ENCODE data around the gene THBS1. TPM values are rescaled to one million over a fixed set of nuclear protein-coding genes. Genes with fewer than 3 reads are reported as not detected.

THBS1 gene
- total RNA-seq, 1 experiment from 2014 or later, result not detected

DNA sequence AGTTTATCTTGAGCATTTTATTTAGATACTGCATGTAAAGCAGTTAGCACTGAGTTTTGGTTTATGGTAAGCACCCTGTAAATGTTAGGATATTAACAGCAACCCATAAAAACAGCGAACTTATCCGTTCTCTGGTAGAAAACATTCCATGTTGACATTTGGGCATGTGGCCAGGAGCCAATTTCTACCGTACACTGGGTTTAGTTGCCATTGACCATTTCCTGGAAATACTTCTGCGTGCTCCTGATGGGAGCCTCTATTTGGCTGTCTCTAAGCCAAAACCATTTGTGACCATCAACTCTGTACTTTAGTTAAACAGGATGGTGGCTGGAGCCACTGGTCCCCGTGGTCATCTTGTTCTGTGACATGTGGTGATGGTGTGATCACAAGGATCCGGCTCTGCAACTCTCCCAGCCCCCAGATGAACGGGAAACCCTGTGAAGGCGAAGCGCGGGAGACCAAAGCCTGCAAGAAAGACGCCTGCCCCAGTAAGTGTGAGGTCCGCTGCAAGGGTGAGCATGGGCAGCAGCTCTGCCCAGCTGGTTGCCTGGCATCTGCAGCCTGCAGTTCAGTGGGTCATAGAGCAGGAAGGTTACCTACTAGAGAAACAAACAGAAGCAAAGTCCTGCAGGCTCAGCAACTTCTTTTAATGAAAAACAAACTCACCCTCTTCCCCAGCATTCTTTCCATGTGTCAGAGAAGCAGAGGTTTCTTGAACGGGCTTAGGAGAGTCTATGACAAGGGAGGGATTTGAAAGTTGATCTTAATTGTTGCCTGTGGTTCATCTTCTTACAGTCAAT, 7.1 kb downstream of the THBS1 start:
- no peak overlapping the region for H2AFZ ChIP-seq (ENCODE audit: low read length)
- H3K27me3 ChIP-seq (ENCODE audit: low read length), result 0 out of 2 replicates have a peak, but pooled peaks cover 2% of the 10 kb centered on the region
- no peak overlapping the region for H3K4me2 ChIP-seq (ENCODE audit: low read depth, low read length, poor library complexity, severe bottlenecking)
- H3K79me2 ChIP-seq (ENCODE audit: low read length), result no peaks in the 10 kb centered on the region
- no peak overlapping the region for H3K27ac ChIP-seq (ENCODE audit: low read length)
- H3K4me1 ChIP-seq (ENCODE audit: low read length), result no peaks in the 10 kb centered on the region
- no peak overlapping the region for H3K4me3 ChIP-seq (ENCODE audit: low read length)
- no peaks in the 10 kb centered on the region for H4K20me1 ChIP-seq (ENCODE audit: insufficient read depth, low read depth, low read length)
- H3K9me3 ChIP-seq (ENCODE audit: low read length), result no peaks in the 10 kb centered on the region
- DNase-seq, result no peak
- no peaks in the 10 kb centered on the region for H3K36me3 ChIP-seq (ENCODE audit: insufficient read depth, low read length)
- H3K9me2 ChIP-seq (replicated peaks; ENCODE audit: insufficient read depth, low read length), result no peaks in the 10 kb centered on the region
- H3K9ac ChIP-seq (ENCODE audit: low read length), result no peak overlapping the region

DNA sequence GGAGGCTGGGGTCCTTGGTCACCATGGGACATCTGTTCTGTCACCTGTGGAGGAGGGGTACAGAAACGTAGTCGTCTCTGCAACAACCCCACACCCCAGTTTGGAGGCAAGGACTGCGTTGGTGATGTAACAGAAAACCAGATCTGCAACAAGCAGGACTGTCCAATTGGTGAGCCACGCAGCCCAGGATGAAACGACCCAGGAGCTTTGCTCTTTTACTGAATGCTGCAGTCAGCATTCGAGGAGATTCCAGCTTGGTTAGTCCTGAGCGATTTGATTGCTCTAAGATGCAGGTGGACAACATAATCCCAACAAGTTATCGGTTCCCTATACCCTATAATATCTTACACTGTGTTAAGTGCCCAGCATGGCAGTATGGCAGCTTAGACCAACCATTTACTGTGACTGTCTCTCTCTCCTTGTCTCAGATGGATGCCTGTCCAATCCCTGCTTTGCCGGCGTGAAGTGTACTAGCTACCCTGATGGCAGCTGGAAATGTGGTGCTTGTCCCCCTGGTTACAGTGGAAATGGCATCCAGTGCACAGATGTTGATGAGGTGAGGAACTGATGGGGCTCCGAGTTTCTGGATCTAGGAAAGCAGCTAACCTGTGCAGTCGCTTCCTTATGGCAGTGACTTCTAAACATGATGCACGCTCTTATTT, 7.8 kb downstream of the THBS1 start:
- no peaks in the 10 kb centered on the region for H3K79me2 ChIP-seq (ENCODE audit: low read length)
- H4K20me1 ChIP-seq (ENCODE audit: insufficient read depth, low read depth, low read length), result no peaks in the 10 kb centered on the region
- H3K4me2 ChIP-seq (ENCODE audit: low read depth, low read length, poor library complexity, severe bottlenecking), result no peak overlapping the region
- 0 out of 2 replicates have a peak, but pooled peaks cover 2% of the 10 kb centered on the region for H3K27me3 ChIP-seq (ENCODE audit: low read length)
- H2AFZ ChIP-seq (ENCODE audit: low read length), result no peak overlapping the region
- DNase-seq, result no peak
- no peak overlapping the region for H3K4me3 ChIP-seq (ENCODE audit: low read length)
- H3K9ac ChIP-seq (ENCODE audit: low read length), result no peak overlapping the region
- no peak overlapping the region for H3K27ac ChIP-seq (ENCODE audit: low read length)
- no peaks in the 10 kb centered on the region for H3K36me3 ChIP-seq (ENCODE audit: insufficient read depth, low read length)
- no peaks in the 10 kb centered on the region for H3K9me3 ChIP-seq (ENCODE audit: low read length)
- H3K4me1 ChIP-seq (ENCODE audit: low read length), result no peaks in the 10 kb centered on the region
- H3K9me2 ChIP-seq (replicated peaks; ENCODE audit: insufficient read depth, low read length), result no peaks in the 10 kb centered on the region

DNA sequence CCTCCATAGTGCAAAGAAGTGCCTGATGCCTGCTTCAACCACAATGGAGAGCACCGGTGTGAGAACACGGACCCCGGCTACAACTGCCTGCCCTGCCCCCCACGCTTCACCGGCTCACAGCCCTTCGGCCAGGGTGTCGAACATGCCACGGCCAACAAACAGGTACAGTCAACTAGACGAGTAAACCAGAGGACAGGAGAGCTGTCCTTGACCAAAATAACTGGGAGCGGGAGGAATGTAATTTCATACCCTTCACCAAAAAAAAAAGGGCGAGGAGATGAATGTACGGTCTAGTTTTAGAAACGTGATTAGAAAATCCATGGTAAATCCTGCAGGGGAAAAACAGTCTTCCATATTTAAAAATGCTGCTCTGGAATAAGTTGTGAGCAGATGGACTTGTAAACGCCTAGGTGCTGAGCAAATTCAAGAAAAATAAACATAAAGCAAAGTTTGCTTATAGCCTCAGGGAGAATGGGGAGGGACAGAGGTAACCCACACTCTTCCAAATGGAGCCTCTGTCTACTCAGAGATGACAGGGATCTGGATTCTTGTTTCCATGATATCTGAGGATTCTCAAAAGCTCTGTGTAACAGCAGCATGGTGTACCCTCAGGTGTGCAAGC, 8.4 kb downstream of the THBS1 start:
- Histone ChIP-seq H3K36me3 (ENCODE audit: insufficient read depth, low read length) (no peaks in the 10 kb centered on the region), H2AFZ (ENCODE audit: low read length) (no peak overlapping the region), H3K9ac (ENCODE audit: low read length) (no peak overlapping the region), H3K4me3 (ENCODE audit: low read length) (no peak overlapping the region), H3K4me1 (ENCODE audit: low read length) (no peaks in the 10 kb centered on the region), H3K4me2 (ENCODE audit: low read depth, low read length, poor library complexity, severe bottlenecking) (no peak overlapping the region), H3K9me3 (ENCODE audit: low read length) (no peaks in the 10 kb centered on the region), H3K27me3 (ENCODE audit: low read length) (0 out of 2 replicates have a peak, but pooled peaks cover 2% of the 10 kb centered on the region), H4K20me1 (ENCODE audit: insufficient read depth, low read depth, low read length) (no peaks in the 10 kb centered on the region), H3K79me2 (ENCODE audit: low read length) (no peaks in the 10 kb centered on the region), H3K27ac (ENCODE audit: low read length) (no peak overlapping the region), H3K9me2 (replicated peaks; ENCODE audit: insufficient read depth, low read length) (no peaks in the 10 kb centered on the region)
- no peak for DNase-seq

DNA sequence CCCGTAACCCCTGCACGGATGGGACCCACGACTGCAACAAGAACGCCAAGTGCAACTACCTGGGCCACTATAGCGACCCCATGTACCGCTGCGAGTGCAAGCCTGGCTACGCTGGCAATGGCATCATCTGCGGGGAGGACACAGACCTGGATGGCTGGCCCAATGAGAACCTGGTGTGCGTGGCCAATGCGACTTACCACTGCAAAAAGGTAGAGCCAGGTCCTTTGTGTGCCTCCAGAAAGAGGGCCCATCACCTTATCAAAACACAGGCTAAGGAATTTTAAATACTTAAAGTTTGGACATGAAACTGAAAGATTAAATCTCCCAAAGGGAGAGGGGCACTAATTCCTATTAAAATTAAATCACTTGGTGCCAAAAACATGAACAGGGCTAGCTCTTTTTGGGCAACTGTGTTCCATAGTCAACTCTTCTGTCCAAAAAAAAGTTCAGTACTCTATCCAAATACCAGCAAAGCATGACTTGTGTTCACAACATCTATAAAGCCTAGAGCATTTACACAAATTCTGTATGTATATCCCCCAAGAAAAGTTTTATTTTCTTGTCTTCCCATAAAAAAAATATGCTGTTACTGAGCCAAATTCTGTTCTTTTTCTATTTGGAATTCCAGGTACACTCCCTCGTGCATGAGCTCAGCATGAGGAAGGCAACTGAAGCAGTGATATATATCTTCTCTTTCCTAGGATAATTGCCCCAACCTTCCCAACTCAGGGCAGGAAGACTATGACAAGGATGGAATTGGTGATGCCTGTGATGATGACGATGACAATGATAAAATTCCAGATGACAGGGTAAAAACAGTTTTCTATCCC, 9.2 kb downstream of the THBS1 start:
- Histone ChIP-seq H3K9me2 (replicated peaks; ENCODE audit: insufficient read depth, low read length) (no peaks in the 10 kb centered on the region), H3K27ac (ENCODE audit: low read length) (no peak overlapping the region), H4K20me1 (ENCODE audit: insufficient read depth, low read depth, low read length) (no peaks in the 10 kb centered on the region), H3K9me3 (ENCODE audit: low read length) (no peaks in the 10 kb centered on the region), H3K4me2 (ENCODE audit: low read depth, low read length, poor library complexity, severe bottlenecking) (no peak overlapping the region), H3K36me3 (ENCODE audit: insufficient read depth, low read length) (no peaks in the 10 kb centered on the region), H3K4me1 (ENCODE audit: low read length) (no peaks in the 10 kb centered on the region), H2AFZ (ENCODE audit: low read length) (no peak overlapping the region), H3K27me3 (ENCODE audit: low read length) (0 out of 2 replicates have a peak, but pooled peaks cover 2% of the 10 kb centered on the region), H3K4me3 (ENCODE audit: low read length) (no peak overlapping the region), H3K9ac (ENCODE audit: low read length) (no peak overlapping the region), H3K79me2 (ENCODE audit: low read length) (no peaks in the 10 kb centered on the region)
- DNase-seq, result no peak

DNA sequence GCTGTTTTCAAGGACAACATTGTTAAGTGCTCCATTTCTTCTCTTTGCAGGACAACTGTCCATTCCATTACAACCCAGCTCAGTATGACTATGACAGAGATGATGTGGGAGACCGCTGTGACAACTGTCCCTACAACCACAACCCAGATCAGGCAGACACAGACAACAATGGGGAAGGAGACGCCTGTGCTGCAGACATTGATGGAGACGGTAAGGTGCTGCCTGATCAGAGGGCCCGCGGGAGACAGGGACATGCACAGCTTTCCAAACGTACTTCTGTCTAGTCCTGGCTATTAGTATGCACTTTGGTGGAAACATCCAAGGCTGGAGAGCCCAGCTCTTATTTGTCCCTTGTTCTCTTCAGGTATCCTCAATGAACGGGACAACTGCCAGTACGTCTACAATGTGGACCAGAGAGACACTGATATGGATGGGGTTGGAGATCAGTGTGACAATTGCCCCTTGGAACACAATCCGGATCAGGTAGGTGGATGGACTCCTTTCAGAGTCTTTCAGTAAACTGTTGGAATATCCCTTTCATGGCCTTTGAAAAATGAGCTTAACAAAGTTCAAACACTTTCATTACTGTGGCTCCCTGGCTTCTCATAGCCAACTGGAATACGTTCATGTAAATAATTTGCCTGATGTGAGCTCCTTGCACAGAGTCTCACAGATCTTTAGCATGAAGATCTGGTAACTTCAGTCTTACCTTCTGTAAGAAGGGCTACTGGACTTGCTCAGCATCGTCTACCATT, 10.4 kb downstream of the THBS1 start:
- Histone ChIP-seq H3K9ac (ENCODE audit: low read length) (no peak overlapping the region), H3K4me2 (ENCODE audit: low read depth, low read length, poor library complexity, severe bottlenecking) (no peak overlapping the region), H3K9me2 (replicated peaks; ENCODE audit: insufficient read depth, low read length) (no peaks in the 10 kb centered on the region), H3K79me2 (ENCODE audit: low read length) (no peaks in the 10 kb centered on the region), H2AFZ (ENCODE audit: low read length) (no peak overlapping the region), H4K20me1 (ENCODE audit: insufficient read depth, low read depth, low read length) (no peaks in the 10 kb centered on the region), H3K9me3 (ENCODE audit: low read length) (no peaks in the 10 kb centered on the region), H3K36me3 (ENCODE audit: insufficient read depth, low read length) (no peaks in the 10 kb centered on the region), H3K4me1 (ENCODE audit: low read length) (no peaks in the 10 kb centered on the region), H3K4me3 (ENCODE audit: low read length) (no peak overlapping the region), H3K27ac (ENCODE audit: low read length) (no peak overlapping the region), H3K27me3 (ENCODE audit: low read length) (no peaks in the 10 kb centered on the region)
- DNase-seq, result no peak

DNA sequence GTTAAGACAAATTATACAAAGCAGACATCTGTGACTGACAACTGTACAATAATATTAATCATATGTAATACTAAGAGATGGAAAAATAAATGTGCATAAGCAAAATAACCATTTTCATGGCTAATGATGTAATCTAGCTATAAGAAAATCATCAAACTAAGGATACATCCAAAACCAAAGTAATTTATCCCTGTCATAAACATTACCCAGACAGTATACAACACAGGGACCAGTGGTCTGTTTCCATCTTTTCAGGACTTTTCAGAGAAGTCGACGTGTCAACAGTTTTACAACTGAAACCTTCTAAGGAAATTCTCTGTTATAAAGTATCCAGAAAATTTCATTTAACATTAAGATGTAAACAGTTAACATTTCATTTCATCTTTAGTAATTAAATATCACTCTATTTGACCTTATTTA, 11.0 kb downstream of the THBS1 start:
- no peaks in the 10 kb centered on the region for H3K4me1 ChIP-seq (ENCODE audit: low read length)
- H4K20me1 ChIP-seq (ENCODE audit: insufficient read depth, low read depth, low read length), result no peaks in the 10 kb centered on the region
- H3K9ac ChIP-seq (ENCODE audit: low read length), result no peak overlapping the region
- DNase-seq, result no peak
- no peaks in the 10 kb centered on the region for H3K36me3 ChIP-seq (ENCODE audit: insufficient read depth, low read length)
- H2AFZ ChIP-seq (ENCODE audit: low read length), result no peak overlapping the region
- no peak overlapping the region for H3K4me3 ChIP-seq (ENCODE audit: low read length)
- no peak overlapping the region for H3K27ac ChIP-seq (ENCODE audit: low read length)
- no peaks in the 10 kb centered on the region for H3K79me2 ChIP-seq (ENCODE audit: low read length)
- H3K27me3 ChIP-seq (ENCODE audit: low read length), result no peaks in the 10 kb centered on the region
- no peak overlapping the region for H3K4me2 ChIP-seq (ENCODE audit: low read depth, low read length, poor library complexity, severe bottlenecking)
- no peaks in the 10 kb centered on the region for H3K9me2 ChIP-seq (replicated peaks; ENCODE audit: insufficient read depth, low read length)
- no peaks in the 10 kb centered on the region for H3K9me3 ChIP-seq (ENCODE audit: low read length)

GRCh38 chr15:39592500-39592899, 11.6 kb downstream of the THBS1 start:
- Histone ChIP-seq H3K27me3 (ENCODE audit: low read length) (no peaks in the 10 kb centered on the region), H3K9me3 (ENCODE audit: low read length) (no peaks in the 10 kb centered on the region), H4K20me1 (ENCODE audit: insufficient read depth, low read depth, low read length) (no peaks in the 10 kb centered on the region), H3K4me3 (ENCODE audit: low read length) (no peak overlapping the region), H3K27ac (ENCODE audit: low read length) (no peak overlapping the region), H3K36me3 (ENCODE audit: insufficient read depth, low read length) (no peaks in the 10 kb centered on the region), H3K9ac (ENCODE audit: low read length) (no peak overlapping the region), H2AFZ (ENCODE audit: low read length) (no peak overlapping the region), H3K4me1 (ENCODE audit: low read length) (no peaks in the 10 kb centered on the region), H3K9me2 (replicated peaks; ENCODE audit: insufficient read depth, low read length) (no peaks in the 10 kb centered on the region), H3K79me2 (ENCODE audit: low read length) (no peaks in the 10 kb centered on the region), H3K4me2 (ENCODE audit: low read depth, low read length, poor library complexity, severe bottlenecking) (no peak overlapping the region)
- DNase-seq, result no peak

Data from Karpas-422 (cell line).